ENCODE results near the gene SCAMP1.
"Not testable (repeated sequence)": the region's sequence is repeated elsewhere in the genome, so short reads cannot be mapped to it uniquely, and the experiment has no call there.

Gene SCAMP1

DNA sequence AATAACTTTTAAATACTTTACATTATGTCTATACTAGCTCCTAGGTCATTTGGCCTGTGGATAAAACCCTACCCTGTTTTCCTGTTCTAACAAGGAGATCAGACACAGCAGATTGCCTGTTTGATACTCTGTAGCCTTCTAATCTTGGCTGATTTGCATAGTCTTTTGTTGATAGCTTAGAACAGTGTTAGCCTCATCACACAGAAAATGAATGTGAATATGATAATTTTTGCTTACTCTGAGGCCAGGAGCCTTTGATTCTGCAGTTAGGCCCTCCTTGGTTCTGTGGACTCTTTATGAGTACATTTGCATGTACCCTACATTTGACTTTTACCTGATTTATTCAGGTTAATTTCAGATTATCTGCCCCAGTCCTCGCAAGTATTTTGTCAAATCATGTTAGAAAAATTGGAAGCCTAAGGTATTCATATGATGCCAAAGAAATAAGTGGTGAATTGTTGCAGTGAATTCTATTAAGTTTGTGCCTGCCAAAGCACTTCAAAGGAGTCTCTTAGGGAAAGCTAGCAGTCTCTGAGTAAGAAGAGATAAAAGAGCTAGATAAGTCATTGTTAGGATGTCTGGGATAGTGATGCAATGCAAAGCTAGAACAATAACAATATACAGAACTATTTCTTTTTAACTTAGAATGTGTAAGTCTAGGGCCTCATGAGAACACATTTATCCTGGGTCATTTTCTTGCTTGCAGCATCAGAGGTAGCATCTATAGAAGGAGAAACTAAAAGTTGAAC lies 56.4 kb downstream of the SCAMP1 start:
- Histone ChIP-seq H3K27me3 (replicated peaks; ENCODE audit: control insufficient read depth, insufficient read depth, low read length, poor library complexity, severe bottlenecking) (no peaks in the 10 kb centered on the region), H3K9me3 (ENCODE audit: control insufficient read depth, low read length) (no peaks in the 10 kb centered on the region), H3K4me3 (ENCODE audit: insufficient read depth, low read depth, low read length, poor library complexity, severe bottlenecking) (no peak overlapping the region), H3K27ac (ENCODE audit: insufficient read depth, low read length, poor library complexity, severe bottlenecking) (no peak overlapping the region), H3K4me1 (ENCODE audit: control insufficient read depth, insufficient read depth, low read length, poor library complexity, severe bottlenecking) (no peaks in the 10 kb centered on the region), H3K36me3 (ENCODE audit: control insufficient read depth, insufficient read depth, low read length) (peaks cover 30% of the 10 kb centered on the region)
- no peak for DNase-seq

DNA sequence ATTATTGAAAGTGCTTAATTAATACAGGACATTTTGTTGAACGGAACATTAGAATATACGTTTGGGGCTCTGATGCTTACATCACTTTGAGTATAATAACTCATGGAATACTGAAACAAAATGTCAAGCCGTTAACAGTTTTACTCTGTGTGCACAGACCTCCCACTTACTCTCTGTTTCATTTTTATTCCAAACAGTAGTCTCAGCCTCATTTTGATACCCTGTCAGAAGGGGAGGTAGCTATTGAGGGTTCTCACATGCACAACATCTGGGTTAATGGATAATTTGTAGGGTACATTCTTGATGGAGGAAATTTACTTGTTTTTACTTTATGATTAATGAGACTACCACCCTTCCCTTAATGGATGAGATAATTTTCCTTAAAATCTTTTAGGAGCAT lies 59.0 kb downstream of the SCAMP1 start:
- Histone ChIP-seq H3K9me3 (ENCODE audit: control insufficient read depth, low read length) (no peaks in the 10 kb centered on the region), H3K4me3 (ENCODE audit: insufficient read depth, low read depth, low read length, poor library complexity, severe bottlenecking) (no peak overlapping the region), H3K36me3 (ENCODE audit: control insufficient read depth, insufficient read depth, low read length) (peaks cover 35% of the 10 kb centered on the region), H3K4me1 (ENCODE audit: control insufficient read depth, insufficient read depth, low read length, poor library complexity, severe bottlenecking) (no peaks in the 10 kb centered on the region), H3K27me3 (replicated peaks; ENCODE audit: control insufficient read depth, insufficient read depth, low read length, poor library complexity, severe bottlenecking) (no peaks in the 10 kb centered on the region), H3K27ac (ENCODE audit: insufficient read depth, low read length, poor library complexity, severe bottlenecking) (no peak overlapping the region)
- DNase-seq = no peak

DNA sequence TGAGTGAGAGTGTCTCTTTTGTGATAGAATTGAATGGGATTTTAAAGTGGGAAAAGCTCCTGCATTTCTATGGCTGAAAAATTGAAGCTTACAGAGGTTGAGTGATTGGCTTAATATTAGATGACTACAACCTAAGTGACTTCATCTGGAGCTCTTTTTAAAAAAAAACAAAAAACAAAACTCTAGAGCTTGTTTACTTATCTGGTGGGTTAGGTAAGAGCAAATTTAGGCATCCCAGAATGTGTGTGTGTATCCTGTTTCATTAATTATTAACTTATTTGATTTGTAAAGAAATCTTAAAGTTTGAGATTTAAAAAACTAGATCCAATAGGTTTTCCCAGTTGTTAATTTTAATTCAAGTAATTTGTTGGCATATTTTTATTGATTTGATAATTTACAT lies 60.1 kb downstream of the SCAMP1 start:
- no peaks in the 10 kb centered on the region for H3K9me3 ChIP-seq (ENCODE audit: control insufficient read depth, low read length)
- H3K4me1 ChIP-seq (ENCODE audit: control insufficient read depth, insufficient read depth, low read length, poor library complexity, severe bottlenecking) = no peaks in the 10 kb centered on the region
- no peak for DNase-seq
- no peak overlapping the region for H3K27ac ChIP-seq (ENCODE audit: insufficient read depth, low read length, poor library complexity, severe bottlenecking)
- H3K4me3 ChIP-seq (ENCODE audit: insufficient read depth, low read depth, low read length, poor library complexity, severe bottlenecking) = no peak overlapping the region
- H3K36me3 ChIP-seq (ENCODE audit: control insufficient read depth, insufficient read depth, low read length) = peaks cover 35% of the 10 kb centered on the region
- no peaks in the 10 kb centered on the region for H3K27me3 ChIP-seq (replicated peaks; ENCODE audit: control insufficient read depth, insufficient read depth, low read length, poor library complexity, severe bottlenecking)

DNA sequence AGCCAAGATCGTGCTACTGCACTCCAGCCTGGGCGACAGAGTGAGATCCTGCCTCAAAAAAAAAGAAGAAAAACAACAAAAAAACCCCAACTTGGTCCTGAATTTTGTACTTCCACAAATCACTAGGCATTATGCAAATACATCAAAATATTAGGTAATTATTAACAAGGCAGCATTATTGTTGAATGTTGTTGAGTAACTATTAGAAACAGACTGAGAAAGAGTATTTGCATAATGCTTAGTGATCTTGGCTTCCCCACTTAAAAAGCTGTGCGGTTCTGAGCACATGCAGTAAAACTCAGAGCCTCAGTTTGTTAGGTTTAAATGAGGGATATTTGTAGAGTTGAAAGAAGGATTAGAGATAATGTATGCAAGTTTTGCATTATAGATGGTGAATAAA lies 64.2 kb downstream of the SCAMP1 start:
- Histone ChIP-seq H3K36me3 (ENCODE audit: control insufficient read depth, insufficient read depth, low read length) (peaks cover 12% of the 10 kb centered on the region), H3K27me3 (replicated peaks; ENCODE audit: control insufficient read depth, insufficient read depth, low read length, poor library complexity, severe bottlenecking) (no peaks in the 10 kb centered on the region), H3K27ac (ENCODE audit: insufficient read depth, low read length, poor library complexity, severe bottlenecking) (no peak overlapping the region), H3K4me3 (ENCODE audit: insufficient read depth, low read depth, low read length, poor library complexity, severe bottlenecking) (no peak overlapping the region), H3K4me1 (ENCODE audit: control insufficient read depth, insufficient read depth, low read length, poor library complexity, severe bottlenecking) (no peaks in the 10 kb centered on the region), H3K9me3 (ENCODE audit: control insufficient read depth, low read length) (no peaks in the 10 kb centered on the region)
- DNase-seq = no peak

DNA sequence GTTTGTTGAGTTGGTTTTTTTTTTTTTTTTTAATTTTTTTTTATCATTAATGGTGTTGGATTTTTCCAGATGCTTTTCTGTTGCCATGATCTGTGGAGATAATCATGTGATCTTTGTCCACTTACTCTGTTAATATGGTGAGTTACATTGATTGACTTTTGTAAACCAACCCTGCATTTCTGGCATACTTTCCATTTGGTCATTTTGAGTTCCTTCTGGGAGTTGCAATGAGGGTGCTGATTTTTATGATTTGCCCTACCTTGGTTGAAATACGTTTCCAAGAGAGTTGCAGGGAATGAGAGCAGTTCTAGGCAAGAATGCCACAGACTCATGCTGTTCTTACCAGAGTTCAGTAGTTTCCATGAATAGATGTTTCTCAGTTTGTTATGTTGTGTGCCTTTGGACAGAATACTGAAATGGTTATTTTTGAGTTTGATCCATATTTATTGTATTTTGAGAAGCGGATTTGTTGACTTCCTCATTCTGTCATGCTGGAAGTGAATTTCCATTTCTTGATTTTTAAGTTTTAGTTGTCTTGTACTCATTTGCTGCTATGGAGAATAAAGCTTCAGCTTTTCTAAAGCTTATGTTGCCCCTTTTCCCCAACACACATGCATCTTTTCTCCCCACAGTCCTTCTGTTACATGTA lies 69.0 kb downstream of the SCAMP1 start:
- H3K4me1 ChIP-seq (ENCODE audit: control insufficient read depth, insufficient read depth, low read length, poor library complexity, severe bottlenecking) = no peaks in the 10 kb centered on the region
- DNase-seq = no peak
- H3K4me3 ChIP-seq (ENCODE audit: insufficient read depth, low read depth, low read length, poor library complexity, severe bottlenecking) = no peak overlapping the region
- H3K36me3 ChIP-seq (ENCODE audit: control insufficient read depth, insufficient read depth, low read length) = no peaks in the 10 kb centered on the region
- no peak overlapping the region for H3K27ac ChIP-seq (ENCODE audit: insufficient read depth, low read length, poor library complexity, severe bottlenecking)
- no peaks in the 10 kb centered on the region for H3K9me3 ChIP-seq (ENCODE audit: control insufficient read depth, low read length)
- H3K27me3 ChIP-seq (replicated peaks; ENCODE audit: control insufficient read depth, insufficient read depth, low read length, poor library complexity, severe bottlenecking) = no peaks in the 10 kb centered on the region

GRCh38 chr5:78430866-78431265 lies 70.4 kb downstream of the SCAMP1 start:
- H3K9me3 ChIP-seq (ENCODE audit: control insufficient read depth, low read length) = no peaks in the 10 kb centered on the region
- no peaks in the 10 kb centered on the region for H3K36me3 ChIP-seq (ENCODE audit: control insufficient read depth, insufficient read depth, low read length)
- H3K4me3 ChIP-seq (ENCODE audit: insufficient read depth, low read depth, low read length, poor library complexity, severe bottlenecking) = no peak overlapping the region
- no peaks in the 10 kb centered on the region for H3K4me1 ChIP-seq (ENCODE audit: control insufficient read depth, insufficient read depth, low read length, poor library complexity, severe bottlenecking)
- DNase-seq = no peak
- no peak overlapping the region for H3K27ac ChIP-seq (ENCODE audit: insufficient read depth, low read length, poor library complexity, severe bottlenecking)
- H3K27me3 ChIP-seq (replicated peaks; ENCODE audit: control insufficient read depth, insufficient read depth, low read length, poor library complexity, severe bottlenecking) = no peaks in the 10 kb centered on the region

DNA sequence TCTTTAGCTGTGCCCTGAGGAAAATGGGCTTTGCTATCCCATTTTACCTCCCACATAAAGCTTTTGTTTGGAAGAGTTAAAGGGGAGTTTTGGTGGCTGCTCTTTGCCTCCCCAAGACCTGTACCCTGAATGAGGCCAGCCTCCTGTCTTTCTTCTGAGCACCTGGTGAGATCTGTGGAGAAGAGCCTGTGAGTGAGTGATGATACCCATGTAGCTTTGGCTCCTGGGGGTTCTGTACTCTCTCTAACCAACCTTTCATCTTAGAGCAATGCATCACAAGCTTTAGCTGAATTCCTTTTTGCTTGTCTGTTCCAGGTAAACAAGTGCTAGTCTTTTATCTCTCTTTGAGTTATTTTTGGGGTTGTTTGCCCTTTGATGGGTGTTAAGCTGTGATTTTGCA lies 73.6 kb downstream of the SCAMP1 start:
- H3K4me3 ChIP-seq (ENCODE audit: insufficient read depth, low read depth, low read length, poor library complexity, severe bottlenecking) = no peak overlapping the region
- H3K36me3 ChIP-seq (ENCODE audit: control insufficient read depth, insufficient read depth, low read length) = no peaks in the 10 kb centered on the region
- H3K4me1 ChIP-seq (ENCODE audit: control insufficient read depth, insufficient read depth, low read length, poor library complexity, severe bottlenecking) = no peaks in the 10 kb centered on the region
- no peaks in the 10 kb centered on the region for H3K9me3 ChIP-seq (ENCODE audit: control insufficient read depth, low read length)
- H3K27ac ChIP-seq (ENCODE audit: insufficient read depth, low read length, poor library complexity, severe bottlenecking) = no peak overlapping the region
- H3K27me3 ChIP-seq (replicated peaks; ENCODE audit: control insufficient read depth, insufficient read depth, low read length, poor library complexity, severe bottlenecking) = no peaks in the 10 kb centered on the region
- no peak for DNase-seq

GRCh38 chr5:78447775-78448424 lies 87.5 kb downstream of the SCAMP1 start:
- no peak for DNase-seq
- no peak overlapping the region for H3K27ac ChIP-seq (ENCODE audit: insufficient read depth, low read length, poor library complexity, severe bottlenecking)
- no peaks in the 10 kb centered on the region for H3K9me3 ChIP-seq (ENCODE audit: control insufficient read depth, low read length)
- no peaks in the 10 kb centered on the region for H3K36me3 ChIP-seq (ENCODE audit: control insufficient read depth, insufficient read depth, low read length)
- H3K27me3 ChIP-seq (replicated peaks; ENCODE audit: control insufficient read depth, insufficient read depth, low read length, poor library complexity, severe bottlenecking) = no peaks in the 10 kb centered on the region
- H3K4me1 ChIP-seq (ENCODE audit: control insufficient read depth, insufficient read depth, low read length, poor library complexity, severe bottlenecking) = no peaks in the 10 kb centered on the region
- no peak overlapping the region for H3K4me3 ChIP-seq (ENCODE audit: insufficient read depth, low read depth, low read length, poor library complexity, severe bottlenecking)

DNA sequence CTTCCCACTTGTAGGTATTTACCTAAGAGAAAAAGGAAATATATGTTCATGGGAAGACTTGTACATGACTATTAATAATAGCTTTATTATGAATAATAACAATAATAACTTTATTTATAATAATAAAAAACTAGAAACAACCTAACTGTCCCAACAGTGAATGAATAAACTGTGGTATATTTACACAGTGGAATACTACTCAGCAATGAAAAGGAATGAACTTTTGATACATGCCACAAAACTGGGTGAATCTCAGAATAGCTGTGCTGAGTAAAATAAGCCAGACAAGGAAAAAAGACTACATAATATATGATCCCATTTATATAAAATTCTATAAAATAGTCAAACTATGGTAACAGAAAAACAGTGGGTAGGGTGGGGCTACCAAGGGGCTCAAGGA lies 88.7 kb downstream of the SCAMP1 start:
- DNase-seq = no peak
- H3K27me3 ChIP-seq (replicated peaks; ENCODE audit: control insufficient read depth, insufficient read depth, low read length, poor library complexity, severe bottlenecking) = no peaks in the 10 kb centered on the region

DNA sequence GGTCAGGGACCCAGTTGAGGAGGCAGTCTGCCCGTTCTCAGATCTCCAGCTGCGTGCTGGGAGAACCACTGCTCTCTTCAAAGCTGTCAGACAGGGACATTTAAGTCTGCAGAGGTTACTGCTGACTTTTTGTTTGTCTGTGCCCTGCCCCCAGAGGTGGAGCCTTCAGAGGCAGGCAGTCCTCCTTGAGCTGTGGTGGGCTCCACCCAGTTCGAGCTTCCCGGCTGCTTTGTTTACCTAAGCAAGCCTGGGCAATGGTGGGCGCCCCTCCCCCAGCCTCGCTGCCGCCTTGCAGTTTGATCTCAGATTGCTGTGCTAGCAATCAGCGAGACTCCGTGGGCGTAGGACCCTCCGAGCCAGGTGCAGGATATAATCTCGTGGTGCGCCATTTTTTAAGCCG lies 97.1 kb downstream of the SCAMP1 start:
- not testable (repeated sequence) for H3K27me3 ChIP-seq (replicated peaks; ENCODE audit: control insufficient read depth, insufficient read depth, low read length, poor library complexity, severe bottlenecking); H3K36me3 ChIP-seq (ENCODE audit: control insufficient read depth, insufficient read depth, low read length); H3K4me3 ChIP-seq (ENCODE audit: insufficient read depth, low read depth, low read length, poor library complexity, severe bottlenecking); H3K9me3 ChIP-seq (ENCODE audit: control insufficient read depth, low read length); H3K4me1 ChIP-seq (ENCODE audit: control insufficient read depth, insufficient read depth, low read length, poor library complexity, severe bottlenecking); DNase-seq; H3K27ac ChIP-seq (ENCODE audit: insufficient read depth, low read length, poor library complexity, severe bottlenecking)

More for the DNA sequence above, 88.7 kb downstream of the SCAMP1 start:
- Histone ChIP-seq H3K4me3 (ENCODE audit: insufficient read depth, low read depth, low read length, poor library complexity, severe bottlenecking) (no peak overlapping the region), H3K9me3 (ENCODE audit: control insufficient read depth, low read length) (no peaks in the 10 kb centered on the region), H3K27ac (ENCODE audit: insufficient read depth, low read length, poor library complexity, severe bottlenecking) (no peak overlapping the region), H3K4me1 (ENCODE audit: control insufficient read depth, insufficient read depth, low read length, poor library complexity, severe bottlenecking) (no peaks in the 10 kb centered on the region), H3K36me3 (ENCODE audit: control insufficient read depth, insufficient read depth, low read length) (no peaks in the 10 kb centered on the region)

Measured in effector memory CD4-positive, alpha-beta T cell (primary cell).